EH (cell line): ENCODE results near the gene PHYKPL.
"Not testable (repeated sequence)": the region's sequence is repeated elsewhere in the genome, so short reads cannot be mapped to it uniquely, and the experiment has no call there.

ENCODE experiments used
- DNase-seq: peaks from one replicate; pipeline ENCODE4 v3.0.0-alpha.2; 2015; ENCODE audit warnings: low read depth

The PHYKPL gene

GRCh38 chr5:178207183-178207916 is 25.3 kb downstream of the PHYKPL start:
- DNase-seq, result peak; percentile 64

GRCh38 chr5:178206166-178207101 is 26.2 kb downstream of the PHYKPL start:
- DNase-seq, result peak; percentile 36

- DNase-seq, result no peak
Measured at GRCh38 chr5:178205749-178206047, 26.9 kb downstream of the PHYKPL start.

- peak; percentile 83 for DNase-seq
Measured at GRCh38 chr5:178204935-178205748, 27.5 kb downstream of the PHYKPL start.

GRCh38 chr5:178204182-178204934 is 28.2 kb downstream of the PHYKPL start, which contains the start of gene HNRNPAB:
HNRNPAB (plus strand) TSS chr5:178204533; CDS start chr5:178204838, 305 bp downstream.
- DNase-seq, result peak; percentile 94

GRCh38 chr5:178203670-178204181 is 28.9 kb downstream of the PHYKPL start:
- no peak for DNase-seq

- no peak for DNase-seq
Measured at GRCh38 chr5:178202541-178202940, 30.1 kb downstream of the PHYKPL start.

- DNase-seq, result peak; percentile 38
Measured at GRCh38 chr5:178201927-178202235, 30.7 kb downstream of the PHYKPL start.

GRCh38 chr5:178201221-178201926 is 31.2 kb downstream of the PHYKPL start:
- peak; percentile 60 for DNase-seq

GRCh38 chr5:178199581-178200434 is 32.8 kb downstream of the PHYKPL start:
- no peak for DNase-seq

- DNase-seq, result no peak
Measured at GRCh38 chr5:178198706-178199105, 33.9 kb downstream of the PHYKPL start.

GRCh38 chr5:178198151-178198550 is 34.5 kb downstream of the PHYKPL start:
- not testable (repeated sequence) for DNase-seq

- no peak for DNase-seq
Measured at GRCh38 chr5:178196986-178197385, 35.6 kb downstream of the PHYKPL start.

GRCh38 chr5:178196281-178196812 is 36.3 kb downstream of the PHYKPL start:
- no peak for DNase-seq

GRCh38 chr5:178194026-178194425 is 38.6 kb downstream of the PHYKPL start:
- no peak for DNase-seq

- no peak for DNase-seq
Measured at GRCh38 chr5:178193251-178193809, 39.3 kb downstream of the PHYKPL start.

- DNase-seq, result no peak
Measured at GRCh38 chr5:178192787-178193186, 39.8 kb downstream of the PHYKPL start.

GRCh38 chr5:178192244-178192643 is 40.4 kb downstream of the PHYKPL start:
- DNase-seq, result no peak

- DNase-seq, result no peak
Measured at GRCh38 chr5:178191661-178192060, 40.9 kb downstream of the PHYKPL start.
